ENCODE measurements around the gene LGALS7. TPM values are rescaled to one million over a fixed set of nuclear protein-coding genes. Genes with fewer than 3 reads are reported as not detected.
"Not testable (repeated sequence)": the region's sequence is repeated elsewhere in the genome, so short reads cannot be mapped to it uniquely, and the experiment has no call there.

The LGALS7 gene
- total RNA-seq, 1 donor from 2014 or later, result not detected

- intact Hi-C loops (cut with micrococcal nuclease), result no loop called here
These were observed 27.4 kb upstream of the LGALS7 start for GRCh38 chr19:38800577-38801347.

- intact Hi-C loops (cut with micrococcal nuclease), result no loop called here
These were observed 25.8 kb upstream of the LGALS7 start for GRCh38 chr19:38799104-38799503.

- intact Hi-C loops (cut with micrococcal nuclease), result not testable (repeated sequence)
These were observed 24.5 kb upstream of the LGALS7 start for GRCh38 chr19:38797781-38798180.

- intact Hi-C loops (cut with micrococcal nuclease), result no loop called here
These were observed 22.8 kb upstream of the LGALS7 start for GRCh38 chr19:38796154-38796553.

GRCh38 chr19:38795549-38795948 lies 22.2 kb upstream of the LGALS7 start:
- intact Hi-C loops (cut with micrococcal nuclease), result no loop called here

- intact Hi-C loops (cut with micrococcal nuclease), result no loop called here
These were observed 20.4 kb upstream of the LGALS7 start for GRCh38 chr19:38793671-38794070.

GRCh38 chr19:38793177-38793576 lies 19.9 kb upstream of the LGALS7 start:
- intact Hi-C loops (cut with micrococcal nuclease), result no loop called here

GRCh38 chr19:38792250-38793111 lies 19.2 kb upstream of the LGALS7 start:
- intact Hi-C loops (cut with micrococcal nuclease), result no loop called here

- intact Hi-C loops (cut with micrococcal nuclease), result not testable (repeated sequence)
These were observed 18.2 kb upstream of the LGALS7 start for GRCh38 chr19:38791451-38792064.

GRCh38 chr19:38790507-38791403 lies 17.4 kb upstream of the LGALS7 start:
- intact Hi-C loops (cut with micrococcal nuclease), result not testable (repeated sequence)

GRCh38 chr19:38788478-38789243 lies 15.3 kb upstream of the LGALS7 start, which contains the start of gene LGALS7B:
Gene LGALS7B, plus strand, starts transcription at chr19:38789200. Its CDS starts 27 bp downstream, at chr19:38789227.
- intact Hi-C loops (cut with micrococcal nuclease), result no loop called here

GRCh38 chr19:38786572-38787265 lies 13.4 kb upstream of the LGALS7 start:
- intact Hi-C loops (cut with micrococcal nuclease), result no loop called here

- intact Hi-C loops (cut with micrococcal nuclease), result not testable (repeated sequence)
These were observed 12.7 kb upstream of the LGALS7 start for GRCh38 chr19:38786061-38786460.

- intact Hi-C loops (cut with micrococcal nuclease), result no loop called here
These were observed 11.9 kb upstream of the LGALS7 start for GRCh38 chr19:38785187-38785699.

- intact Hi-C loops (cut with micrococcal nuclease), result no loop called here
These were observed 10.9 kb upstream of the LGALS7 start for GRCh38 chr19:38784224-38784623.

GRCh38 chr19:38782212-38782611 lies 8.9 kb upstream of the LGALS7 start:
- intact Hi-C loops (cut with micrococcal nuclease), result not testable (repeated sequence)

GRCh38 chr19:38781058-38781457 lies 7.7 kb upstream of the LGALS7 start:
- intact Hi-C loops (cut with micrococcal nuclease), result no loop called here

- intact Hi-C loops (cut with micrococcal nuclease), result no loop called here
These were observed 7.1 kb upstream of the LGALS7 start for GRCh38 chr19:38780443-38780842.

GRCh38 chr19:38778733-38779132 lies 5.4 kb upstream of the LGALS7 start:
- intact Hi-C loops (cut with micrococcal nuclease), result no loop called here
